C4-2B (cell line): ENCODE data around the gene MBNL1.

Source experiments
- CTCF ChIP-seq: fragments of 450-650 bp; conservative IDR thresholded peaks from 2 replicates; pipeline ENCODE4 v1.5.1; 2017; ENCODE audit warnings: mild to moderate bottlenecking
- ZFX ChIP-seq: fragments of 450-650 bp; IDR thresholded peaks from 2 replicates; pipeline ENCODE4 v1.6.1; 2017

- no peak for TF ChIP-seq CTCF
- TF ChIP-seq ZFX = no peak
Measured at GRCh38 chr3:152394246-152394645, 125.5 kb downstream of the MBNL1 start.
